ENCODE measurements around the gene DOCK2. TPM values are rescaled to one million over a fixed set of nuclear protein-coding genes. Genes with fewer than 3 reads are reported as not detected.

Gene DOCK2
- total RNA-seq, 1 donor, result 6.2 TPM

GRCh38 chr5:169753795-169754194 lies 116.7 kb downstream of the DOCK2 start:
- Histone ChIP-seq H3K9me3 (ENCODE audit: low read depth, low read length) (no peaks in the 10 kb centered on the region), H3K79me2 (ENCODE audit: insufficient read depth, low read length) (no peaks in the 10 kb centered on the region), H4K20me1 (ENCODE audit: insufficient read depth, low read length) (no peaks in the 10 kb centered on the region), H3K4me1 (ENCODE audit: insufficient read depth, low read length) (peaks cover 13% of the 10 kb centered on the region), H3K27me3 (ENCODE audit: insufficient read depth, low read length) (no peaks in the 10 kb centered on the region), H3K4me2 (ENCODE audit: insufficient read depth, low read length) (peak overlapping the region; percentile 49), H3K36me3 (ENCODE audit: insufficient read depth, low read length) (no peaks in the 10 kb centered on the region), H3K27ac (ENCODE audit: low read depth, low read length) (peak overlapping the region; percentile 49), H2AFZ (ENCODE audit: low read length) (peak overlapping the region; percentile 37), H3K4me3 (ENCODE audit: insufficient read depth, low read length) (no peak overlapping the region)
- no peak for DNase-seq (ENCODE audit: insufficient read length, low spot score, missing footprints)
- TF ChIP-seq CTCF (IDR thresholded peaks at IDR 0.05; ENCODE audit: extremely low read depth, low read depth, low read length), result no peak

- Histone ChIP-seq H4K20me1 (ENCODE audit: insufficient read depth, low read length) (no peaks in the 10 kb centered on the region), H3K4me3 (ENCODE audit: insufficient read depth, low read length) (no peak overlapping the region), H3K9me3 (ENCODE audit: low read depth, low read length) (no peaks in the 10 kb centered on the region), H3K4me2 (ENCODE audit: insufficient read depth, low read length) (no peak overlapping the region), H3K27me3 (ENCODE audit: insufficient read depth, low read length) (no peaks in the 10 kb centered on the region), H3K4me1 (ENCODE audit: insufficient read depth, low read length) (peaks cover 13% of the 10 kb centered on the region), H3K36me3 (ENCODE audit: insufficient read depth, low read length) (no peaks in the 10 kb centered on the region), H2AFZ (ENCODE audit: low read length) (no peak overlapping the region), H3K79me2 (ENCODE audit: insufficient read depth, low read length) (no peaks in the 10 kb centered on the region), H3K27ac (ENCODE audit: low read depth, low read length) (no peak overlapping the region)
- DNase-seq (ENCODE audit: insufficient read length, low spot score, missing footprints), result no peak
- no peak for TF ChIP-seq CTCF (IDR thresholded peaks at IDR 0.05; ENCODE audit: extremely low read depth, low read depth, low read length)
Observed at GRCh38 chr5:169754737-169755136, 117.7 kb downstream of the DOCK2 start.

GRCh38 chr5:169756071-169756765 lies 119.1 kb downstream of the DOCK2 start:
- no peaks in the 10 kb centered on the region for H4K20me1 ChIP-seq (ENCODE audit: insufficient read depth, low read length)
- H3K27me3 ChIP-seq (ENCODE audit: insufficient read depth, low read length), result no peaks in the 10 kb centered on the region
- H2AFZ ChIP-seq (ENCODE audit: low read length), result no peak overlapping the region
- no peak overlapping the region for H3K4me2 ChIP-seq (ENCODE audit: insufficient read depth, low read length)
- no peak overlapping the region for H3K27ac ChIP-seq (ENCODE audit: low read depth, low read length)
- peaks cover 13% of the 10 kb centered on the region for H3K4me1 ChIP-seq (ENCODE audit: insufficient read depth, low read length)
- H3K79me2 ChIP-seq (ENCODE audit: insufficient read depth, low read length), result no peaks in the 10 kb centered on the region
- no peak for DNase-seq (ENCODE audit: insufficient read length, low spot score, missing footprints)
- H3K4me3 ChIP-seq (ENCODE audit: insufficient read depth, low read length), result no peak overlapping the region
- H3K36me3 ChIP-seq (ENCODE audit: insufficient read depth, low read length), result no peaks in the 10 kb centered on the region
- no peaks in the 10 kb centered on the region for H3K9me3 ChIP-seq (ENCODE audit: low read depth, low read length)
- TF ChIP-seq CTCF (IDR thresholded peaks at IDR 0.05; ENCODE audit: extremely low read depth, low read depth, low read length), result no peak

- no peaks in the 10 kb centered on the region for H3K79me2 ChIP-seq (ENCODE audit: insufficient read depth, low read length)
- H2AFZ ChIP-seq (ENCODE audit: low read length), result no peak overlapping the region
- no peaks in the 10 kb centered on the region for H3K9me3 ChIP-seq (ENCODE audit: low read depth, low read length)
- no peaks in the 10 kb centered on the region for H3K36me3 ChIP-seq (ENCODE audit: insufficient read depth, low read length)
- no peak overlapping the region for H3K4me2 ChIP-seq (ENCODE audit: insufficient read depth, low read length)
- no peak for TF ChIP-seq CTCF (IDR thresholded peaks at IDR 0.05; ENCODE audit: extremely low read depth, low read depth, low read length)
- H3K27me3 ChIP-seq (ENCODE audit: insufficient read depth, low read length), result no peaks in the 10 kb centered on the region
- H3K27ac ChIP-seq (ENCODE audit: low read depth, low read length), result no peak overlapping the region
- no peak overlapping the region for H3K4me3 ChIP-seq (ENCODE audit: insufficient read depth, low read length)
- H4K20me1 ChIP-seq (ENCODE audit: insufficient read depth, low read length), result no peaks in the 10 kb centered on the region
- no peak for DNase-seq (ENCODE audit: insufficient read length, low spot score, missing footprints)
- H3K4me1 ChIP-seq (ENCODE audit: insufficient read depth, low read length), result peaks cover 13% of the 10 kb centered on the region
Observed at GRCh38 chr5:169757016-169757415, 119.9 kb downstream of the DOCK2 start.
